ENCODE measurements around the gene CAMK4. TPM values are rescaled to one million over a fixed set of nuclear protein-coding genes. Genes with fewer than 3 reads are reported as not detected.
"Not testable (repeated sequence)": the region's sequence is repeated elsewhere in the genome, so short reads cannot be mapped to it uniquely, and the experiment has no call there.

Gene CAMK4
- total and polyA plus RNA-seq, 8 donors: 0.45 to 25.1 (median 3.8) TPM

GRCh38 chr5:111349429-111349828 is 125.2 kb downstream of the CAMK4 start:
- intact Hi-C loops (cut with DNase I; ENCODE audit: low total_unique reads): no loop called here
- no peaks in the 10 kb centered on the region for H3K9me3 ChIP-seq
- DNase-seq: no peak
- H3K4me3 ChIP-seq: no peak overlapping the region
- no peaks in the 10 kb centered on the region for H3K27me3 ChIP-seq
- H3K27ac ChIP-seq: no peak overlapping the region
- no peak for TF ChIP-seq CTCF (IDR thresholded peaks at IDR 0.05)
- TF ChIP-seq EP300 (IDR thresholded peaks at IDR 0.05): no peak
- no peak for TF ChIP-seq POLR2A (IDR thresholded peaks at IDR 0.05)
- TF ChIP-seq POLR2AphosphoS5 (IDR thresholded peaks at IDR 0.05): no peak
- H3K4me1 ChIP-seq: no peaks in the 10 kb centered on the region
- 58 to 82% (median 67%) methylated on average over 1 of the region's 1 CpG for WGBS, 5 donors
- no peaks in the 10 kb centered on the region for H3K36me3 ChIP-seq

- 75 to 82% (median 81%) methylated on average over 3 of the region's 3 CpGs for WGBS, 5 donors
- no peak overlapping the region for H3K27ac ChIP-seq
- H3K9me3 ChIP-seq: no peaks in the 10 kb centered on the region
- H3K4me1 ChIP-seq: no peaks in the 10 kb centered on the region
- no peaks in the 10 kb centered on the region for H3K27me3 ChIP-seq
- intact Hi-C loops (cut with DNase I; ENCODE audit: low total_unique reads): no loop called here
- no peak overlapping the region for H3K4me3 ChIP-seq
- H3K36me3 ChIP-seq: no peaks in the 10 kb centered on the region
- no peak for TF ChIP-seq EP300 (IDR thresholded peaks at IDR 0.05)
- no peak for TF ChIP-seq CTCF (IDR thresholded peaks at IDR 0.05)
- no peak for TF ChIP-seq POLR2AphosphoS5 (IDR thresholded peaks at IDR 0.05)
- TF ChIP-seq POLR2A (IDR thresholded peaks at IDR 0.05): no peak
- DNase-seq: no peak
These were observed 128.9 kb downstream of the CAMK4 start for GRCh38 chr5:111353035-111353434.

- intact Hi-C loops (cut with DNase I; ENCODE audit: low total_unique reads); H3K4me1 ChIP-seq: not testable (repeated sequence)
- 0 to 57% (median 0%) methylated on average over 1 of the region's 1 CpG for WGBS, 5 donors
These were observed 134.5 kb downstream of the CAMK4 start for GRCh38 chr5:111358726-111359125.

GRCh38 chr5:111360173-111360572 is 136.0 kb downstream of the CAMK4 start:
- no peak for TF ChIP-seq CTCF (IDR thresholded peaks at IDR 0.05)
- 62 to 85% (median 65%) methylated on average over 2 of the region's 2 CpGs for WGBS, 5 donors
- no peak overlapping the region for H3K27ac ChIP-seq
- H3K9me3 ChIP-seq: no peaks in the 10 kb centered on the region
- DNase-seq: no peak
- H3K4me3 ChIP-seq: no peak overlapping the region
- intact Hi-C loops (cut with DNase I; ENCODE audit: low total_unique reads): no loop called here
- no peaks in the 10 kb centered on the region for H3K4me1 ChIP-seq
- no peaks in the 10 kb centered on the region for H3K27me3 ChIP-seq
- no peaks in the 10 kb centered on the region for H3K36me3 ChIP-seq

More at GRCh38 chr5:111358726-111359125, 134.5 kb downstream of the CAMK4 start:
- not testable (repeated sequence) for H3K27ac ChIP-seq, H3K36me3 ChIP-seq, H3K27me3 ChIP-seq, H3K9me3 ChIP-seq, DNase-seq, H3K4me3 ChIP-seq

GRCh38 chr5:111364992-111365391 is 140.8 kb downstream of the CAMK4 start:
- Histone ChIP-seq H3K27me3 (no peaks in the 10 kb centered on the region), H3K4me1 (no peaks in the 10 kb centered on the region), H3K4me3 (no peak overlapping the region), H3K9me3 (no peaks in the 10 kb centered on the region), H3K27ac (no peak overlapping the region), H3K36me3 (no peaks in the 10 kb centered on the region)
- peak in 1 of 2 donors; percentile 17 for DNase-seq
- 70 to 85% (median 78%) methylated on average over 2 of the region's 2 CpGs for WGBS, 5 donors
- no peak for TF ChIP-seq EP300 (IDR thresholded peaks at IDR 0.05)
- TF ChIP-seq CTCF (IDR thresholded peaks at IDR 0.05): no peak
- intact Hi-C loops (cut with DNase I; ENCODE audit: low total_unique reads): no loop called here
